WERI-Rb-1 (cell line): ENCODE data around the gene TVP23B.
"Not testable (repeated sequence)": the region's sequence is repeated elsewhere in the genome, so short reads cannot be mapped to it uniquely, and the experiment has no call there.

Experiments used
- DNase-seq: peaks from one replicate; pipeline ENCODE4 v3.0.0-alpha.2; 2020
- H3K27ac ChIP-seq: fragments of 250-450 bp; sonication (Bioruptor Pico); 2 replicates; pipeline ENCODE4 v1.5.1; 2020; ENCODE audit warnings: mild to moderate bottlenecking, moderate library complexity
- H3K27me3 ChIP-seq: fragments of 250-450 bp; sonication (Bioruptor Pico); 2 replicates; pipeline ENCODE4 v1.5.1; 2021; ENCODE audit warnings: mild to moderate bottlenecking, low read depth, moderate library complexity; ENCODE audit not compliant: insufficient read depth, severe bottlenecking
- H3K36me3 ChIP-seq: fragments of 250-450 bp; sonication (Bioruptor Pico); 2 replicates; pipeline ENCODE4 v1.5.1; 2020; ENCODE audit warnings: mild to moderate bottlenecking, moderate library complexity
- H3K4me3 ChIP-seq: 2 replicates; pipeline ENCODE4 v1.5.1; 2011; ENCODE audit warnings: low read depth, mild to moderate bottlenecking, control low read depth, low read length
- H3K9me3 ChIP-seq: fragments of 250-450 bp; sonication (Bioruptor Pico); 2 replicates; pipeline ENCODE4 v1.5.1; 2021; ENCODE audit warnings: mild to moderate bottlenecking, moderate library complexity; ENCODE audit not compliant: severe bottlenecking

TVP23B gene

DNA sequence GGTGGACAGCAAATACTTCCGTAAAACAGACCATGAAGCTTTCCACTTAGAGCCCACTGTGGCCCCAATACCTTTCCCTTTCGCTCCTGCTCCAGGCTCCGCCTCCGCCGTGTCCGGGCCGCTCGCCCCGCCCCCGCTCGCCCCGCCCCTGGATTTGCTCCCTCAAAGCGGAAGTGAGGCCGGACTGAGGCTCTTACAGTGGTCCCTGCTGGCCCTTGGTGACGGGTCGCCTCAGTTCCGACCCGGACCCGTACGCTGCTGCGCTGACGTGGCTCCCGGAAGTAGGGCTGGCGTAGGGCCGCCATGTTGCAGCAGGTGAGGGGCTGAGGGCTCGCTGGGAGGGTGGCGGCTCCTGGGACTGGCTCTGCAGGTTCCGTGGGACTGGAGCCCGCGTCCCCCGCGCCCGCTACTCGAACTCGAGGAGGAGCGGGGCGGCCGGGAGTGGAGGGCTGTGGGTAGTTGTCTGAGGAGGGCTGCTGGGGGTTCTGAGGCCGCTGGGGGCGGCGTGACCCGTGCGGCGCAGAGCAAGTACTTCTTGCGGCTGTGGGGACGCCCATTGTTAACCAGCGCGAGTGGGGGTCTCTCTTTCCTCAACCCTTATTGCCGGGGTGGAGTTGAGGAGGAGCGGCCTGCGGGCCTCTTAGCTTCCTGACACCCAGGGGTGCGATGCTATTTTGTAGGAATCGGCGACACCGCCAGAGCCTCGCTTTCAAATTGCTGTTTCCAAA, at the start of gene TVP23B:
TSS of gene TVP23B (plus strand) at position 193 of the 728 bp plus-strand sequence. CDS start at position 304, 111 bp downstream.
- H3K9me3 ChIP-seq, H3K27ac ChIP-seq, H3K36me3 ChIP-seq, H3K27me3 ChIP-seq: not testable (repeated sequence)
- peak within 1 kb of the TSS; percentile 54 for H3K4me3 ChIP-seq
- DNase-seq, result peak; percentile 97

GRCh38 chr17:18732438-18732837, 48.5 kb upstream of the TVP23B start:
- not testable (repeated sequence) for H3K27ac ChIP-seq, DNase-seq, H3K4me3 ChIP-seq, H3K9me3 ChIP-seq, H3K27me3 ChIP-seq, H3K36me3 ChIP-seq

DNA sequence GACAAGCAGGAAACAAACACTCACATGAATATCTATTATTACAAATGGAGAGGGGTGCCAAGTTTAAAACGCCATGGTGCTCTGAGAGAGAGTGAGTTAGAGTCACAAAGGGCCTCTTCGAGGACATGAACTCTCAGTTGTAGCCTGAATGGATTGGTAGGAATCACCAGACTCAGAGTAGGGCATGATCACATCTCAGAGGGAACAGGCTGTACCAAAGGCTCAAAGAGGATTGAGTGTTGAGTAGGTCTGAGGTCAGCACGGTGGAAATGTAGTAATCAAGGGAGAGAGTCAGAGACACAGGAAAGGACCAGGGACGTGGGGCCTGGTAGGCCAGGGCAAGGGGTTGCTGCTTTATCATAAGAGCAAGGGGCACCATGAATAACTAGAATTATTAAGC, 47.6 kb upstream of the TVP23B start:
- H3K36me3 ChIP-seq, H3K4me3 ChIP-seq, H3K27me3 ChIP-seq, H3K9me3 ChIP-seq, H3K27ac ChIP-seq, DNase-seq: not testable (repeated sequence)

GRCh38 chr17:18739616-18740391, 41.2 kb upstream of the TVP23B start:
- H3K27me3 ChIP-seq, H3K4me3 ChIP-seq, H3K27ac ChIP-seq, H3K9me3 ChIP-seq, DNase-seq, H3K36me3 ChIP-seq: not testable (repeated sequence)

GRCh38 chr17:18741228-18741627, 39.8 kb upstream of the TVP23B start:
- not testable (repeated sequence) for H3K36me3 ChIP-seq, H3K27ac ChIP-seq, H3K27me3 ChIP-seq, DNase-seq, H3K9me3 ChIP-seq, H3K4me3 ChIP-seq

DNA sequence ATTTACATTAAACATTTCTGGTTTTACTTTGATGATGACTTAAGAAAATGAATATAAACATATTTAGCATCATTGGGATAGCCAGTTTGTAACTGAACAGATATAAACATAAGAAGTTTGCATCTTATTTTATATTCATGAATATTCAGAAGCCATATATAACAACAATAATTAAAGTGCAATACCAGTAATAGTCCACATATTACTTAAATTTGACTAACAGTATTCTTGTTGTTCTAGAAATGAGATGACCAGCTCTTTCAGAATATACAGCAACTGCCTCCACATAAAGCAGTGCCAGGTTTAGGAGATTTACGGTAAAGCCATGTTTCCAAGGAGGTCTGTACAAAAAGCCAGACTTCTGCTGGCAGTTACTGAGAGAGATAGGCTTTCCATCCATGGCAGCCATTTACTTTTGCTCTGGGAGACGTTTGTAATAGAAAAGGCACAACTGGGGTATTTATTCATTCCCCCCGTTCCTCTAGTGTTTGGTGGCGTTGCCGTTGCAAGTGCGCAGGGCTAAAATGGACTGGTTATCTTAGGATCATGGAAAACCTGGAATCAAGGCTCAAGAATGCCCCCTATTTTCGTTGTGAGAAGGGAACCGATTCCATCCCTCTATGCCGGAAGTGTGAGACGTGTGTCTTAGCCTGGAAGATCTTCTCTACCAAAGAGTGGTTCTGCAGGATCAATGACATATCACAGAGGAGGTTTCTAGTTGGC, 37.1 kb upstream of the TVP23B start, which contains the start of gene FBXW10:
TSS of gene FBXW10 (plus strand) at position 356 of the 723 bp plus-strand sequence. CDS start at position 547, 191 bp downstream.
- H3K27ac ChIP-seq, DNase-seq, H3K27me3 ChIP-seq: not testable (repeated sequence)

DNA sequence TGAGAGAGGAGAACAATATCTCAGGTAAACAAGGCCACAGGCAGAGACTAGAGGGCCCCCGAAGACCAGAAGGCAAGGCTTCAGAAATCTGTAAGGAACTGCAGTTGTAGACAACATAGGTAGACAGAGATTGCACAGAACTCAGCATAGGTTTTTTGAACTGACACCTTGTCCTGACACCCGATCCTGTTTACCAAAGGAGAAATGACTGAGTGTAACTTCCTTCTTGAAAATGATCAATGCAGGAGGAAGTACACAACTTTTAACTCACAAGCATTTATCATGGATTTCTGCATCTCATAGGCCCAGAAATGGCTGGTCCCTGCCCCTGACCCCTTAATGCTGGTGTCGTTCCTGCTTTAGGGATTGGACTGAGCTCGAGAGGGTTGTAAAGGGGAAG, 36.3 kb upstream of the TVP23B start:
- H3K4me3 ChIP-seq, H3K36me3 ChIP-seq, H3K27me3 ChIP-seq, H3K9me3 ChIP-seq, DNase-seq, H3K27ac ChIP-seq: not testable (repeated sequence)

More for the DNA sequence above, 37.1 kb upstream of the TVP23B start, which contains the start of gene FBXW10:
- not testable (repeated sequence) for H3K4me3 ChIP-seq, H3K9me3 ChIP-seq, H3K36me3 ChIP-seq

DNA sequence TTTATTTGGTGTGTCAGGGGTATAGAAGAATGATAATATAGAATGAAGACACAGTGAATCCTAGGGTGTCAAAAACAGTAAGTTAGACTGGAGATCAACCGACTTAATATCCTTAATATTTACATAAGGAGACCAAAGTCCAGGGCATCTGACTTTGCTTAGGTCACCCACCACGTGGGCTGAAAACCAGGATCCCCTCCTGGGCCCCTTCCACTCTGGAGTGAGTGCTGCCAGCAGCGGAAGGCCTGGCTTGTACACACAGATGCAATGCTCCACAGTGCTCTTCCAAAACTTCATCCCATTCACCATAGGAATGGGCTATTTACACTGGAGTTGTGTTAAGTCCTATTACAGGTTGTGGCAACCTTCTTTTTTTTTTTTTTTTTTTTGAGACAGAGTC, 34.4 kb upstream of the TVP23B start:
- not testable (repeated sequence) for H3K27ac ChIP-seq, DNase-seq, H3K4me3 ChIP-seq, H3K9me3 ChIP-seq, H3K27me3 ChIP-seq, H3K36me3 ChIP-seq

DNA sequence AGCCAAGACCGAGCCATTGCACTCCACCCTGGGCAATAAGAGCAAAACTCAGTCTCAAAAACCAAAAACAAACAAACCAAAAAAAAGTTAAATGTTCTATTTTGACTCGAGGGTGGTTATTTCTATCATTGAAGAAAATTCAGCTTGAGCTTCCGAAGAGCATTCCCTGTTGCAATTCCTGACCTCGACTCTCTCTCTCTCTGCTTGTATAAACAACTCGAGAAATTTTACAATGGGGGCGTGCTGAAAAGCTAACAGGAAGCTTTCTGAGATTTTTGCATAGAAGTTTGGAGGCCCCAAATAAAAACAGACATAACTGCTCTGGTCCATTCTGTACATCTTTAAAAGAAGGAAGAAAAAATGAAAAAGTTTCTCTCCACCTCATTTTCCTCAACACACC, 33.5 kb upstream of the TVP23B start:
- not testable (repeated sequence) for H3K4me3 ChIP-seq, H3K27ac ChIP-seq, DNase-seq, H3K36me3 ChIP-seq, H3K27me3 ChIP-seq, H3K9me3 ChIP-seq

DNA sequence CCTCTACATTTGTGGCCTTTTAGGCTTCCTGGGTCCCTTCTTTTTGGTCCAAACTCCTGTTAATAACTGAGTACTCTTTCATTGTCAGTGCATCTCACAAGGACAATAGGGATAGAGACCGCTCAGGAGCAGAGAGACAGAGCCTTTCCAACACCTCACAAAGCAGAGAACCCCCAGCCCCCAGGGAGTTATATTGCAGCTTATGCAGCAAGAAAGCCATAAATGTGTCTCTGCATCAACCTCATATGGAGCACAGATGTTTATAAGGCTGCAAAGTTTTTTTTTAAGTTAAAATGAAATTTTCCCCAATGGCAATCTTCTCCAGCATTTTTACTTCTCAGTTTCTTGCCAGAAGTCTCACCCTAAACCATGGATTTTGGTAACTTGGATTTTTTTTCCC, 30.7 kb upstream of the TVP23B start:
- not testable (repeated sequence) for DNase-seq, H3K4me3 ChIP-seq, H3K36me3 ChIP-seq, H3K9me3 ChIP-seq, H3K27ac ChIP-seq, H3K27me3 ChIP-seq

DNA sequence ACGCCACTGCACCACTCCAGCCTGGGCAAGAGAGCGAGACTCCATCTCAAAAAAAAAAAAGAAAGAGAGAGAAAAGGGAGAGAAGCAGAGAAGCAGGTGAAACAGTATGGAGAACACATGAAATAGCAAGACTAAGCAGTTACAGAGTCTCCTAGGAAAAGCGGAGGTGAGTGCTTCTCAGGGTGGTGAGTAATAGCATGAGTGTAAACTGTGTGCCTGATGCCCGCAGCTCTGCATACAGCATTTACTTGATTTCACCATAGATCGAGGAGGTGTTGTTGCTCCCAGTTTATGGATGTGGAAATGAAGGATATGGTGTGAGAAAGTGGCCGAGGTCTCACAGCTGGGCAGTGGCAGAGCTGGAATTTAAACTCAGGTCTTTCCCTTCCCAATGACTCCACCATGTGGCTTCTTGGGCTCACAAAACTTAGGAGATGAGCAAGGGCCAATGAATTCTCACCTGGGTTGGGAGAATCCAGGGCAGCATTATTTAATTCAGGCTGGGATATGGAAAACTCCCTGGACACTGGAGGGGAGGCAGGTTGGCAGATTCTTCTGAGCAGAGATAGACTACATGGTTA, 27.1 kb upstream of the TVP23B start:
- not testable (repeated sequence) for H3K36me3 ChIP-seq, H3K27me3 ChIP-seq, H3K4me3 ChIP-seq, H3K9me3 ChIP-seq, DNase-seq, H3K27ac ChIP-seq

- H3K27me3 ChIP-seq, H3K4me3 ChIP-seq, DNase-seq, H3K9me3 ChIP-seq, H3K27ac ChIP-seq, H3K36me3 ChIP-seq: not testable (repeated sequence)
Measured at GRCh38 chr17:18755969-18756368, 25.0 kb upstream of the TVP23B start.

DNA sequence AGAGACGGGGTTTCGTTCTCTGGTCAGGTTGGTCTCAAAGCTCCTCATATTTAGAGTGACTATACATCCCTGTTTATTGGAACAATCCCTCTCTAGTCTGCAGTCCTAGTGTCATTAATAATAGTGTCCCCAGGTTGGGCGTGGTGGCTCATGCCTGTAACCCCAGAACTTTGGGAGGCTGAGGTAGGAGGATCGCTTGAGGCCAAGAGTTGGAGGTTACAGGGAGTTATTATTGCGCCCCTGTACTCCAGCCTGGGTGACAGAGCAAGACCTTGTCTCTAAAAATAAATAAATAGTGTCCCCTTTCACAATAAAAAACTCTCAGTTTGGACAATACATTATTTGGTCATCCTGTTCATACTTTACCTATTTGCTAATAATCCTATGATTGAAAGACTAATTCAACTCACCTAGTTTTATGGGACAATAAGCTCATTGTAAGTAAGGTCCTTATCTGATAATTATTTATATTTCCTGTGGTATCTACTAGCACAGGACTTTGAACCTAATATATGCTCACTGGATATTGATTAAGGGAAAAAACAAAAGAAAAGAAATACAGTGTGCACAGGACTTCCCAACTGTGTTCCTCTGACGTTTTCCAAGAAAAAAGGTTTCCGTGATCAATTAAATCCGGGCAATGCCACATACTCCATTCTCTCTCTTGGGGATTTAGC, 23.5 kb upstream of the TVP23B start:
- not testable (repeated sequence) for DNase-seq, H3K27ac ChIP-seq, H3K27me3 ChIP-seq, H3K4me3 ChIP-seq, H3K36me3 ChIP-seq, H3K9me3 ChIP-seq

DNA sequence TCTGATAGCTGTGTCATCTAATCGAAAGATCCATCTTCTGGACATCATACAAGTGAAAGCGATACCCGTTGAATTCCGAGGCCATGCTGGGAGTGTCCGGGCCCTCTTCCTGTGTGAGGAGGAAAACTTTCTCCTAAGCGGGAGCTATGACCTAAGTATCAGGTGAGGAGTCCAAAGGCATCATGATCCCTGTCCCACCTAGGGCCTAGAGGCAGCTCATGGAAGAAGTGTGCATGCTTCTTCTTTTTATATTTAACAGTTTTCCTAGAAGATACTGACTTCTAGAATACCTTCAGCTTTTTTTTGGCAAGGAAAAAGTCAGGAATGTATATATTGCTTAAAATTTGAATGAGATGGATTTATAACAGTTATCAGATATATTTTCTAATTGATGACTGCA, 22.6 kb upstream of the TVP23B start:
- DNase-seq, H3K9me3 ChIP-seq, H3K27me3 ChIP-seq, H3K4me3 ChIP-seq, H3K36me3 ChIP-seq, H3K27ac ChIP-seq: not testable (repeated sequence)
